B cell (primary cell): ENCODE data around the gene HS6ST3. TPM values are rescaled to one million over a fixed set of nuclear protein-coding genes. Genes with fewer than 3 reads are reported as not detected.

Experiments
- ATAC-seq: fragments of 200-7000 bp; cut with Tn5 transposase; one replicate; pipeline ENCODE4 v1.10.0; 2021; ENCODE audit warnings: low read depth, mild to moderate bottlenecking, moderate number of reproducible peaks, moderate library complexity
- CTCF ChIA-PET: fragments of 350-600 bp; sonication (Branson Sonifier 250); formaldehyde crosslinking; loops from one replicate; lab custom pipeline; 2021; ENCODE audit warnings: antibody characterized with exemption, inconsistent platforms; lab: Charles Lee
- POLR2A ChIA-PET: fragments of 350-600 bp; sonication (Branson Sonifier 250); formaldehyde crosslinking; loops from one replicate; lab custom pipeline; 2021; ENCODE audit warnings: antibody characterized with exemption; lab: Charles Lee
- DNase-seq: peaks from one replicate; pipeline ENCODE4 v3.0.0; 2013
- H2AFZ ChIP-seq: 2 replicates; pipeline ENCODE4 v1.6.1; 2012; ENCODE audit warnings: mild to moderate bottlenecking, low read depth, low read length; ENCODE audit not compliant: insufficient read depth, poor library complexity, severe bottlenecking
- H3K27ac ChIP-seq, 2 donors: 1 replicate in 1 of 2; 2 replicates in 1 of 2; pipeline ENCODE4 v1.5.1; 2012 to 2013; ENCODE audit warnings: low read length in 2 of 2, mild to moderate bottlenecking in 2 of 2, moderate library complexity in 1 of 2
- H3K27me3 ChIP-seq, 4 experiments: fragments of 200-600 bp in 1 of 4; sonication (generic) in 1 of 4; replicated peaks in 1 of 4; 1 replicate in 2 of 4; 2 replicates in 2 of 4; pipeline versions ENCODE4 v1.6.1 to v1.7.0; 2013 to 2016; ENCODE audit warnings: low read length in 3 of 4, mild to moderate bottlenecking in 2 of 4, mixed read lengths in 1 of 4, moderate library complexity in 1 of 4; ENCODE audit not compliant: insufficient read depth in 4 of 4, control insufficient read depth in 3 of 4; ENCODE audit errors: control extremely low read depth in 1 of 4
- H3K36me3 ChIP-seq, 2 experiments: replicated peaks in 1 of 2; 1 replicate in 1 of 2; 2 replicates in 1 of 2; pipeline versions ENCODE4 v1.6.1 to v1.7.1; 2013; ENCODE audit warnings: low read length in 1 of 2; ENCODE audit not compliant: insufficient read depth in 2 of 2, control insufficient read depth in 1 of 2; ENCODE audit errors: control extremely low read depth in 1 of 2, extremely low read depth in 1 of 2
- H3K4me1 ChIP-seq, 2 donors: fragments of 200-600 bp in 1 of 2; sonication (generic) in 1 of 2; 1 replicate in 1 of 2; 2 replicates in 1 of 2; pipeline versions ENCODE4 v1.5.1 to v1.6.1; 2013 to 2017; ENCODE audit warnings: low read length in 2 of 2; ENCODE audit not compliant: control insufficient read depth in 2 of 2, insufficient read depth in 2 of 2
- H3K4me2 ChIP-seq: replicated peaks from 2 replicates; pipeline ENCODE3; 2012; ENCODE audit warnings: mild to moderate bottlenecking, low read depth, low read length; ENCODE audit not compliant: poor library complexity, severe bottlenecking
- H3K4me3 ChIP-seq, 5 experiments: fragments of 200-600 bp in 1 of 5; sonication (generic) in 1 of 5; 1 replicate in 3 of 5; 2 replicates in 2 of 5; pipeline versions ENCODE4 v1.5.1 to v1.7.0; 2011 to 2016; ENCODE audit warnings: low read length in 4 of 5, mild to moderate bottlenecking in 4 of 5, low read depth in 2 of 5, control low read depth in 1 of 5, moderate library complexity in 1 of 5; ENCODE audit not compliant: insufficient read depth in 1 of 5; ENCODE audit errors: control extremely low read depth in 1 of 5, extremely low read depth in 1 of 5
- H3K79me2 ChIP-seq: fragments of 200-600 bp; sonication (generic); one replicate; pipeline ENCODE4 v1.6.0; 2016; ENCODE audit warnings: low read length; ENCODE audit not compliant: control insufficient read depth, insufficient read depth
- H3K9ac ChIP-seq: fragments of 200-600 bp; sonication (generic); 2 replicates; pipeline ENCODE4 v1.6.1; 2017; ENCODE audit warnings: mild to moderate bottlenecking, low read length, moderate library complexity
- H3K9me3 ChIP-seq, 3 donors: one replicate each; pipeline versions ENCODE4 v1.6.1 to v1.7.1; 2013; ENCODE audit warnings: low read length in 2 of 3; ENCODE audit not compliant: control insufficient read depth in 2 of 3, insufficient read depth in 1 of 3; ENCODE audit errors: control extremely low read depth in 1 of 3
- H4K20me1 ChIP-seq: 2 replicates; pipeline ENCODE4 v1.6.0; 2012; ENCODE audit warnings: mild to moderate bottlenecking, low read length; ENCODE audit not compliant: insufficient read depth, control insufficient read depth, poor library complexity, severe bottlenecking
- H3K27ac Mint-ChIP-seq: one replicate; pipeline ENCODE4 v1.8.0; 2021; ENCODE audit warnings: mixed read lengths
- H3K27me3 Mint-ChIP-seq: one replicate; pipeline ENCODE4 v1.8.0; 2021; ENCODE audit warnings: mixed read lengths
- H3K4me1 Mint-ChIP-seq: one replicate; pipeline ENCODE4 v1.8.0; 2021; ENCODE audit warnings: mixed read lengths
- H3K4me3 Mint-ChIP-seq: one replicate; pipeline ENCODE4 v1.8.0; 2021; ENCODE audit warnings: mixed read lengths
- H3K9me3 Mint-ChIP-seq: one replicate; pipeline ENCODE4 v1.8.0; 2022; ENCODE audit warnings: mixed read lengths; ENCODE audit not compliant: insufficient read depth
- CTCF ChIP-seq: fragments of 200-600 bp; IDR thresholded peaks from one replicate; pipeline ENCODE4 v1.8.0; 2022; ENCODE audit warnings: antibody characterized with exemption, mild to moderate bottlenecking
- EZH2 ChIP-seq: IDR thresholded peaks from 2 replicates; pipeline ENCODE4 v1.6.1; 2012; ENCODE audit warnings: borderline replicate concordance, low read depth, mild to moderate bottlenecking, moderate library complexity, low read length; ENCODE audit not compliant: insufficient read depth, poor library complexity, severe bottlenecking
- WGBS: methylation state at CpG from one replicate; pipeline ENCODE4 v1.1.5; 2013; ENCODE audit warnings: missing lambda C conversion rate; ENCODE audit not compliant: insufficient coverage; 5-methylcytosine and 5-hydroxymethylcytosine counted together
- intact Hi-C: fragments of 100-400 bp; cut with micrococcal nuclease; formaldehyde crosslinking; loops from one replicate; pipeline ENCODE4 v1.10.0; 2022
- polyA plus RNA-seq: library from polyadenylated mRNA; depleted of rRNA; stranded (reverse); fragments of >200 nt; gene quantifications from 2 replicates; pipeline ENCODE4 v1.2.3, GENCODE V29; 2012
- total RNA-seq, 2 donors: library from RNA; stranded (reverse); fragments of 120-200 nt in 1 of 2; gene quantifications; 1 replicate in 1 of 2; 2 replicates in 1 of 2; pipeline versions ENCODE4 v1.2.3 to v1.2.4, GENCODE V29; 2013 to 2022

Gene HS6ST3
- total and polyA plus RNA-seq, 2 donors (not counting 1 experiment from before 2014, with no cell fraction given): not detected

GRCh38 chr13:96426167-96426566 is 336.3 kb downstream of the HS6ST3 start:
- Histone ChIP-seq H3K79me2 (no peaks in the 10 kb centered on the region), H3K36me3 (no peaks in the 10 kb centered on the region), H3K4me3 (no peak overlapping the region), H3K27ac (no peak overlapping the region), H3K9me3 (peaks cover 0 to 9% (median 0%) of the 10 kb centered on the region in 3 donors), H3K4me1 (no peaks in the 10 kb centered on the region), H3K4me2 (no peak overlapping the region), H4K20me1 (no peaks in the 10 kb centered on the region), H2AFZ (no peak overlapping the region), H3K27me3 (no peaks in the 10 kb centered on the region), H3K9ac (no peak overlapping the region)
- no peak for DNase-seq
- Mint-ChIP-seq H3K27ac (no peak overlapping the region), H3K4me3 (no peak overlapping the region), H3K27me3 (no peaks in the 10 kb centered on the region), H3K4me1 (no peaks in the 10 kb centered on the region), H3K9me3 (no peaks in the 10 kb centered on the region)
- intact Hi-C loops: no loop called here
- ChIA-PET POLR2A (no interaction called here), CTCF (no interaction called here)
- WGBS: no CpG with 5 or more reads among the region's 3 CpGs
- ATAC-seq: no peak
- TF ChIP-seq EZH2 (no peak), CTCF (no peak)

- H3K27ac ChIP-seq: no peak overlapping the region
- no peaks in the 10 kb centered on the region for H3K27me3 ChIP-seq
- H3K4me3 Mint-ChIP-seq: no peak overlapping the region
- intact Hi-C loops: no loop called here
- no peak overlapping the region for H3K4me2 ChIP-seq
- peaks cover 0 to 9% (median 0%) of the 10 kb centered on the region in 3 donors for H3K9me3 ChIP-seq
- H4K20me1 ChIP-seq: no peaks in the 10 kb centered on the region
- H3K4me1 ChIP-seq: no peaks in the 10 kb centered on the region
- TF ChIP-seq EZH2: no peak
- no peak for TF ChIP-seq CTCF
- DNase-seq (no peak), ATAC-seq (no peak)
- no peak overlapping the region for H2AFZ ChIP-seq
- 85% methylated on average over 3 of the region's 5 CpGs for WGBS
- ChIA-PET POLR2A (no interaction called here), CTCF (interaction anchor here (0.7 kb wide), 1 partner anchor 37 kb away, joined by 3 read pairs; no protein-coding TSS in a partner anchor)
- H3K9ac ChIP-seq: no peak overlapping the region
- H3K27ac Mint-ChIP-seq: no peak overlapping the region
- H3K79me2 ChIP-seq: no peaks in the 10 kb centered on the region
- H3K27me3 Mint-ChIP-seq: no peaks in the 10 kb centered on the region
- no peaks in the 10 kb centered on the region for H3K4me1 Mint-ChIP-seq
- H3K36me3 ChIP-seq: no peaks in the 10 kb centered on the region
- H3K4me3 ChIP-seq: no peak overlapping the region
- no peaks in the 10 kb centered on the region for H3K9me3 Mint-ChIP-seq
Observed at GRCh38 chr13:96428911-96429310, 339.0 kb downstream of the HS6ST3 start.
